ENCODE measurements around the gene MITF.

GRCh38 chr3:69738859-69739203 is 433 bp upstream of the MITF start:
- no peak for TF ChIP-seq CTCF (IDR thresholded peaks at IDR 0.05 in 4 of 5, conservative IDR thresholded peaks at IDR 0.05 in 1 of 5)
- no peak for TF ChIP-seq POLR2A (IDR thresholded peaks at IDR 0.05)

Data from gastrocnemius medialis (tissue), 4 donors.